ENCODE results near the gene SHKBP1.
"Not testable (repeated sequence)": the region's sequence is repeated elsewhere in the genome, so short reads cannot be mapped to it uniquely, and the experiment has no call there.

The SHKBP1 gene

DNA sequence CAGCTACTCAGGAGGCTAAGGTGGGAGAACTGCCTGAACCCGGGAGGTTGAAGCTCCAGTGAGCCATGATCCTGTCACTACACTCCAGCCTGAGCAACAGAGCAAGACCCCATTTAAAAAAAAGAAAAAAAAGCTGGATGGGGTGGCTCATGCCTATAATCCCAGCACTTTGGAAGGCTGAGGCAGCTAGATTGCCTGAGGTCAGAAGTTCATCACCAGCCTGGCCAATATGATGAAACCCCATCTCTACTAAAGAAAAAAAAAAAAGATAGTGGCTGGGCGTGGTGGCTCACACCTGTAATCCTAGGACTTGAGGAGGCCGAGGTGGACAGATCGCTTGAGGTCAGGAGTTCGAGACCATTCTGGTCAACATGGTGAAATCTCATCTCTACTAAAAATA, 39.5 kb downstream of the SHKBP1 start:
- no peak for DNase-seq

DNA sequence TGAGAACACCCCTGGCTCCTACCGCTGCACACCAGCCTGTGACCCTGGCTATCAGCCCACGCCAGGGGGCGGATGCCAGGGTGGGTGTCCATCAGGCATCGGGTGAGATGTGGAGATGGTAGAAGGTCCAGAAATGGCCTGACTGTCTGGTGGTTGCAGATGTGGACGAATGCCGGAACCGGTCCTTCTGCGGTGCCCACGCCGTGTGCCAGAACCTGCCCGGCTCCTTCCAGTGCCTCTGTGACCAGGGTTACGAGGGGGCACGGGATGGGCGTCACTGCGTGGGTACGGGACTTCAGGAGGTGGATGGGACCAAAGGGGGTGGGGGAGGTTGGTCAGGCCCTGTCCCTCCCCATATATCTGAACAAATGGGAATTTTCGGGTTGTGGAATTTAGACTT, 40.3 kb downstream of the SHKBP1 start:
- no peak for DNase-seq

DNA sequence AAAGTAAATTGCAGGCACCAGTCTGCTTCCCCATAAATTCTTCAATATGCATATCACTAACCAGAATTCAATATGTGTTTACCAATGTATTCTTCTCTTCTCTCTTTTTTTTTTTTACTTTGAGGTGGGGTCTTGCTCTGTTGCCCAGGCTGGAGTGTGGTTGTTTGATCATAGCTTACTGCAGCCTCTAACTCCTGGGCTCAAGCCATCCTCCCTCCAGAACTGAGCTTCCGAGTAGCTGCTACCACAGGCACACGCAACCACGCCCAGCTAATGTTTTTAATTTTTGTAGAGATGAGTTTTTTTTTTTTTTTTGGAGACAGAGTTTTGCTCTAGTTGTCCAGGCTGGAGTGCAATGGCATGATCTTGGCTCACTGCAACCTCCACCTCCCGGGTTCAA, 41.3 kb downstream of the SHKBP1 start:
- no peak for DNase-seq

DNA sequence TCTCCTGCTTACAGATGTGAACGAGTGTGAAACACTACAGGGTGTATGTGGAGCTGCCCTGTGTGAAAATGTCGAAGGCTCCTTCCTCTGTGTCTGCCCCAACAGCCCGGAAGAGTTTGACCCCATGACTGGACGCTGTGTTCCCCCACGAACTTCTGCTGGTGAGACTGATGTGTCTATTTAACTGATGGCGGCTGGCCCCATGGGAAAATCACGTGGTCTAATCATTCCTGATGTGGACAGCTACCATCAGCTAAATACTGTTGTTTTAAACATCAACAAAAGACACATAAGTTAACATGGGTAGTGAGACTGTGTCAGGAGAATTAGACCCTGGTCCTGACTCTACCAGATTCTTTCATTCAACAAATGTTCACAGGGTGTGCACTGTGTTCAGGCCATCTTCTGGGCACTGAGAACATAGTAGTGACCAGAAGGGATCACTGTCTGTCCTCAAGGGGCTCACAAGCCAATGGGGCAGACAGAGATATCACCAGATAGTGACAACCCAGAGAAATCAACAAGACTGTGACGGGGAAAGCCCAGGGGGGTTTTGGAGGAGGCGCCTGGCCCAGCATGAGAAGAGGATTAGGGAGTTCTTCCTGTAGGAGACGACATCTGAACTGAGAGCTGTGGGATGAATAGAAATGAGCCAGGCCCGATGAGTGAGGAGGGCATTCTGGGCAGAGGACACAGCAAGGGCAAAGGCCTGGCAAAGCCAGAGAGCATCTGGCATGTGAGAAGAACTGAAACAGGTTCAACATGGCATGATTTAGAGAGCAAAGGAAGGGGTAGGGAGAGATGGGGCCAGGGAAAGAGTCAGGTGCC, 42.9 kb downstream of the SHKBP1 start:
- DNase-seq, result no peak

DNA sequence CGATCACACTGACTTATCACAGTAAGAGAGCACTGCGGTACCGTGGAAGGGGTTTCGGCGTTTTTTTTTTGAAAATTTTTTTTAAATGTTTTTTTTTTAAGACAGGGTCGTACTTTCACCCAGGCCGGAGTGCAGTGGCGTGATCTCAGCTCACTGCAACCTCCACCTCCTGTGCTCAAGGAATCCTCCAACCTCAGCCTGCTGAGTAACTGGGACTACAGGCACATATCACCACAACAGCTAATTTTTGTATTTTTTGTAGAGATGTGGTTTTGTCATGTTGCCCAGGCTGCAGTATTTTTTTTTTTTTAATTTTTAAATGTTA, 43.5 kb downstream of the SHKBP1 start:
- DNase-seq, result no peak

DNA sequence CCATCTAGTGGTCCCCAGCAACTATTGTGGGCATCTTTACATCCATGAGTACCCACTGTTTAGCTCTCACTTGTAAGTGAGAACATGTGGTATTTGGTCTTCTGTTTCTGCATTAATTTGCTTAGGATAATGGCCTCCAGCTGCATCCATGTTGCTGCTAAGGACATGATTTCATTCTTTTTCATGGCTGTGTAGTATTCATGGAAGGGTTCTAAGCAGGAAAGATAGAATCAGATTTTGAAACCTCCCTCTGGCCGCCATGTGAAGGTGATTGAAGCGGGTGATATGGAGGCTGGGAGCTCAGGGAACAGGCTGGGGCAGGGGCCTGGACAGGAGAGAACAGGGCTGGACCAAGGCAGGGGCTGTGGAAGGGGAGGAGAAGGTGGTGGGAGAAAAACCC, 44.6 kb downstream of the SHKBP1 start:
- no peak for DNase-seq

DNA sequence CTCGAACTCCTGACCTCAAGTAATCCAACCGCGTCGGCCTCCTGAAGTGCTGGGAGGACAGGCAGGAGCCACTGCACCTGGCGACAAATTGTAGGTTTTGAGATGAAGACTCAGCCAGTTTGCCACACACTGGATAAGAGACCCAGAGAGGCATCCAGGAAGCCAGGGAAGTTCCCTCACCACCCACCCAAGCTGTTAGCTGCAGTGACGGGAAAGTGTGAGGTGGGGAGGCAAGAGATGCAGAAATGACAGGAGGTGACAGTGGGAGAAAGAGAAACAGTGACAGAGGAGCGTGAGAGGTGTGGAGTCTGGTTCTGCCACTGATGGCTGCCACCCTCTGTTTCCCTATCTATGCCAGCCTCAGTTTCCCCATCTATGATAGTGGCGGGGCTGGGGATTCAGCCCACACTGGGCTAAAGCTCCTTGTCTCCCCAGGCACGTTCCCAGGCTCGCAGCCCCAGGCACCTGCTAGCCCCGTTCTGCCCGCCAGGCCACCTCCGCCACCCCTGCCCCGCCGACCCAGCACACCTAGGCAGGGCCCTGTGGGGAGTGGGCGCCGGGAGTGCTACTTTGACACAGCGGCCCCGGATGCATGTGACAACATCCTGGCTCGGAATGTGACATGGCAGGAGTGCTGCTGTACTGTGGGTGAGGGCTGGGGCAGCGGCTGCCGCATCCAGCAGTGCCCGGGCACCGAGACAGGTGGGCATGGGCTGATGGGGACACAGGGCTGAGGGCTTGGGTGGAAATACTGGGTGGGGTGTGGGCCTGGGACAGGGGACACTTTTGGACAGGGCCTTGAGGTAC, 45.5 kb downstream of the SHKBP1 start:
- no peak for DNase-seq

DNA sequence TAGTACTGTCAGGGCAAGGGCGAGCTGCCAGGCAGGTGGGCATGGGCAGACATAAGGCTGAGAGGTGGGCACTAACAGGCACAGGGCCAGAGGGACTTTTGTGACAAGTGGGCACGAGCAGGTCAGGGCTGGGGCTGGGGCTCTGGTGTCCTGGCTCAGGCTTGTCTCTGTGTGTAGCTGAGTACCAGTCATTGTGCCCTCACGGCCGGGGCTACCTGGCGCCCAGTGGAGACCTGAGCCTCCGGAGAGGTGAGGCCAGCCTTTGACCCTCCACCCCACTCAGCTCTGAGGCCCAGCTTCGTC, 46.1 kb downstream of the SHKBP1 start:
- DNase-seq, result no peak

DNA sequence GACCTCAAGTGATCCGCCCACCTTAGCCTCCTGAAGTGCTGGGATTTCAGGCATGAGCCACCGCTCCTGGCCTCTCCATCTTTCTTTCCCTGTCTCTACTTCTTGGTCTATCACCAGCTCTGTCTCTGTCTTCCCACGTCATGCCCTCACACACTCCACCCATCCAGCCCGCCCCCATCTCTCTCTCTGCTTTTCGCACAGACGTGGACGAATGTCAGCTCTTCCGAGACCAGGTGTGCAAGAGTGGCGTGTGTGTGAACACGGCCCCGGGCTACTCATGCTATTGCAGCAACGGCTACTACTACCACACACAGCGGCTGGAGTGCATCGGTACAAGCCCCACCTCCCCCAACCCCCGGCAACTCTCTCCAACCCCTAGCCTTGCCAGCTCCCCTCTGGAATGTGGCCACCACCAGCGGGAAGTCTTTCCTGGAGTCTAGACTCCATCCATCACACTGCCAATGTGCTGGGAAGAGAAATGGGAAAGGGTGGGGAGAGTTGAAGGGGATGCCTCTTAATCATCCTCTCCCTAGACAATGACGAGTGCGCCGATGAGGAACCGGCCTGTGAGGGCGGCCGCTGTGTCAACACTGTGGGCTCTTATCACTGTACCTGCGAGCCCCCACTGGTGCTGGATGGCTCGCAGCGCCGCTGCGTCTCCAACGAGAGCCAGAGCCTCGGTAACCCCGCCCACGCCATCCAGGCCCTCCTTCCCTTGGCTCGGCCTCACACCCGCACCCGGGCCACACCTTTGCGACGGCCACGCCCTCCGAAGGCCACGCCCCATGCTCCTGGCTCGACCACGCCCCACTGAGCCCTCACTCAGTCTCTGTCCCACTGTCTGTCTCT, 47.0 kb downstream of the SHKBP1 start:
- DNase-seq, result peak; percentile 89

DNA sequence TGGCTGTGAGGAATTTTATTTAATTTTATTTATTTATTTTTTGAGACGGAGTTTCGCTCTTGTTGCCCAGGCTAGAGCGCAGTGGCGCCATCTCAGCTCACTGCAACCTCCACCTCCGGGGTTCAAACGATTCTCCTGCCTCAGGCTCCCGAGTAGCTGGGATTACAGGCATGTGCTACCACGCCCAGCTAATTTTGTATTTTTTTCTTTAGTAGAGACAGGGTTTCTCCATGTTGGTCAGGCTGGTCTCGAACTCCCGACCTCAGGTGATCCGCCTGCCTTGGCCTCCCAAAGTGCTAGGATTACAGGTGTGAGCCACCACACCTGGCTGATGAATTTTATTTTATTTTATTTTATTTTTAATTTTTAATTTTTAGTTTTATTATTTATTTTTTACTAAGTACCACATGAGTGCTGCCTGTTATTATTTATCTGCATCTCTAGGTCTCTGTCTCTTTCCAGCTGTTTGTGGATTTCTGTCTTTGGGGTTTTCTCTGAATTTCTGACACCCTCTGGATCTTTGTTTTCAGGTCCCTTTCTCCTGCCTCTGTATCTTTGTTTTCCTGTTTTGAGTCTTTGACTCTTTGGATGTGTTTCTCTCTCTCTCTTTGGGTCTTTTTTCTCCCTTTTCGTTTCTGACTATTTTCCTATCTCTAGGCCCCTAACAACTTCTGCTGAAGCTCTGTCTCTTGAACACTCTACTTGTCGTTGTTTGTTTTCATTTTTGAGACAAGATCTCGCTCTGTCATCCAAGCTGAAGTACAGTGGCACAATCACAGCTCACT, 47.9 kb downstream of the SHKBP1 start:
- DNase-seq, result not testable (repeated sequence)

DNA sequence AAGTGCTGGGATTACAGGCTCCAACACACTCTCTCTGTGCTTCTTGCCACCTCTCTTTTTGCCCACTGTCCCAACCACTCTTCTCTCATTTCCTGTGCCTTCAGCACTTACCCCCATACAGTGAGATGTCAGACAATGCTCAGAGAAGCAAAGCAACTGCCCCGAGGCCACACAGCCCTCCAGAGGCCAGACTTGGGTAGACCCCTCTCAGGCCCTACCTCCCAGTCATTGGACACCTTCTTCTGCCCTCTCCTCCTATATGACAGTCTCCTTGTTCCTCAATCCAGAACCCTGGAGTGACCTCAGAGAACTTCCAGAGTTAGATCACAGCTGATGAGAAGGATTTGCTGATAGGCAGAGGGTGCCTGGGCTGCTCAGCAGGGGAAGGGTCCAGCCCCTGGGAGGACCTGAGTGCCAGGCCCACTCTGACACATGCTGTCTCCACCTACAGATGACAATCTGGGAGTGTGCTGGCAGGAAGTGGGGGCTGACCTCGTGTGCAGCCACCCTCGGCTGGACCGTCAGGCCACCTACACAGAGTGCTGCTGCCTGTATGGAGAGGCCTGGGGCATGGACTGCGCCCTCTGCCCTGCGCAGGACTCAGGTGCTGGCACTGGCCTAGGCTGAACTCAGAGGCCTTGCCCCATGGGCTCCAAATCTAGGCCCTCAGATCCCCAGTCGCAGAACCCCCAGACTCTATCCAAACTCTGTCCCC, 48.9 kb downstream of the SHKBP1 start:
- no peak for DNase-seq

DNA sequence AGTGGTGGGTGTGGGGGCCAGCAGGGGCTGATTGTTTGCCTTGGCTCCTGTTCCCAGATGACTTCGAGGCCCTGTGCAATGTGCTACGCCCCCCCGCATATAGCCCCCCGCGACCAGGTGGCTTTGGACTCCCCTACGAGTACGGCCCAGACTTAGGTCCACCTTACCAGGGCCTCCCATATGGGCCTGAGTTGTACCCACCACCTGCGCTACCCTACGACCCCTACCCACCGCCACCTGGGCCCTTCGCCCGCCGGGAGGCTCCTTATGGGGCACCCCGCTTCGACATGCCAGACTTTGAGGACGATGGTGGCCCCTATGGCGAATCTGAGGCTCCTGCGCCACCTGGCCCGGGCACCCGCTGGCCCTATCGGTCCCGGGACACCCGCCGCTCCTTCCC, 50.2 kb downstream of the SHKBP1 start:
- DNase-seq, result no peak

DNA sequence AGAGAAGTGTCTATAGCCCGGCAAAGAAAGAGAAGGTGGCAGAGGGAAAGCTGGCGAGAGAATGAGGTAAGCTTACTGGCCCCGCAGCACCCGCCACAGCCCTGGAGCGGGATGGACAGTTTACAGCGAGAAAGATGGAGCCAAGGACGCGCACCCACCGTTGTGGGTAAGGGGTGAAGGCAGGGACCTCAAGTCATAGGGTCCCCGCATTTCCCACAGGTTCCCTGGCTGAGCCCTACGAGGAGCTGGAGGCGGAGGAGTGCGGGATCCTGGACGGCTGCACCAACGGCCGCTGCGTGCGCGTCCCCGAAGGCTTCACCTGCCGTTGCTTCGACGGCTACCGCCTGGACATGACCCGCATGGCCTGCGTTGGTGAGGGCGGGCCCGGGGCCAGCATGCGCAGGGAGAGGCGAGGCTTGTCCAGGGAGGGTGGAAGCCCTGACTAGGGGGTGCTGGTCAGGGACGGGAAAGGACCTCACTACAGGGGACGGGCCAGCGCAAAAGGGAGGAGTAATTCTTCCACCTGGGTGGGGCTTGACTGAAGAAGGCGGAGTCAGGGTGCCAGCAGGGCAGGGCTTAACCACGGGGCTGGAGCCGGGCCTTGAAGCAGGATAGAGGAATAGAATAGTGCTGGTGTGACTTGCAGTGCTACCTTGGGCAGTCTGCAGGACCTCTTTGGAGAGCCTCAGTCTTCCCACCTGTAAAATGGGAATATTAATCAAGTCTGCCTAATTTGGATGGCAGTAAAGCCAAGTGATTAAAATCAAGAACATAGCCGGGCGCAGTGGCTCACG, 51.0 kb downstream of the SHKBP1 start:
- DNase-seq, result no peak

DNA sequence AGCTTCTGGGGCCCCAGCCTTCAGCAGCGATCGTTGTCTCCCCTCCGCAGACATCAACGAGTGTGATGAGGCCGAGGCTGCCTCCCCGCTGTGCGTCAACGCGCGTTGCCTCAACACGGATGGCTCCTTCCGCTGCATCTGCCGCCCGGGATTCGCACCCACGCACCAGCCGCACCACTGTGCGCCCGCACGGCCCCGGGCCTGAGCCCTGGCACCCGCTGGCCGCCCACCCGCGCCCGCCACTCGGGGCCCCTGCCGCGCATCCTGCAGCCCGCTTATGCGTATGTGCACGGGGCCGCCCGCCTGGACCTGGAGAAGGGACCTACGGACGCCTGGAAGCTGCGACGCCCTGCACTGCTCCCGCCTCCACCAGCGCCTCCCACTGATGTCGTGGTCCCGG, 52.7 kb downstream of the SHKBP1 start:
- DNase-seq, result no peak

DNA sequence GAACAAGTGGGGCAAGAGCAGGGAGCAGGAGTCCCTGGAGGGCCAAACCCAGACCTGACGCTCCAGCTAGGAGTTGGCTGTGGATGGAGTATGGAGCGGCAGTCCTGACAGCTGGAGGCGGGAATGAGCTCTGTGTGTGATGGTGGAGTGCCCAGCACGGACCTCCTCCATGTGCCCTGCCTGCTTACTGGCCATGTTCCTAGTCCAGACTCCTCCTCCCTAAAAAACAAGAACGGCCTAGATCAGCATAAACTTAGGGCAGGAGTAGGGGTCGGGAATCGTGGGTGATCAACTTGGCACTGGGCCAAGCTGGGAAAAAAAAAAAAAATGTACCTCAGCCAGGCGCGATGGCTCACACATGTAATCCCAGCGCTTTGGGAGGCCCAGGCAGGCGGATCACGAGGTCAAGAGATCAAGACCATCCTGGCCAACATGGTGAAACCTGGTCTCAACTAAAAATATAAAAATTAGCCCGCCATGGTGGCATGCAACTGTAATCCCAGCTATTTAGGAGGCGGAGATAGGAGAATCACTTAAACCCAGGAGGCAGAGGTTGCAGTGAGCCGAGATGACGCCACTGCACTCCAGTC, 54.0 kb downstream of the SHKBP1 start:
- no peak for DNase-seq

DNA sequence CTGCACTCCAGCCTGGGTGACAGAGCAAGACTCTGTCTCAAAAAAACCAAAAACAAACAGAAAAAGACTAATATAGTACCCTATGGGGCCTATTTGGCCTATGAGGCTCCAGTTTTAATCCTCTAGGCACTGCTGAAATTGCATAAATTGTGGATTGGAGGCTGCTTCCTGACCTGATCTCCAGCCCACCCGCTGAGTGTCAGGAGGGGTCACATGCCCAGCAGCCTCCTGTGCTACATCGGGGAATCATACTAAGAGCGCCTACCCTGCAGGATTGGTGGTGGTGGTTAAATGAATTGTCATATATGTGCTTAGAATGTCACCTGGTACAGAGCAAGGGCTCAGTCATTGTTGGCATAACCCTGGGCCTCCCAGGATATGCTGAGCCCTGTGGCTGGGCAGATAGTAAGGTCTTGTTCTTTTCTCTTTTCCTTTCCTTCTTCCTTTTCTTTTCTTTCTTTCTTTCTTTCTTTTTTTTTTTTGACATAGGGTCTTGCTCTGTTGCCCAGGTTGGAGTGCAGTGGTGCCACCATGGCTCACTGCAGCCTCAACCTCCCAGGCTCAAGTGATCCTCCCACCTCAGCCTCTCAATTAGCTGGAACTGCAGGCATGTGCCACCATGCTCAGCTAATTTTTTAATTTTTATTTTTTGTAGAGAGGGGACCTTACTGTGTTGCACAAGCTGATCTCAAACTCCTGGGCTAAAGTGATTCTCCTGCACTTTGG, 55.8 kb downstream of the SHKBP1 start:
- no peak for DNase-seq

DNA sequence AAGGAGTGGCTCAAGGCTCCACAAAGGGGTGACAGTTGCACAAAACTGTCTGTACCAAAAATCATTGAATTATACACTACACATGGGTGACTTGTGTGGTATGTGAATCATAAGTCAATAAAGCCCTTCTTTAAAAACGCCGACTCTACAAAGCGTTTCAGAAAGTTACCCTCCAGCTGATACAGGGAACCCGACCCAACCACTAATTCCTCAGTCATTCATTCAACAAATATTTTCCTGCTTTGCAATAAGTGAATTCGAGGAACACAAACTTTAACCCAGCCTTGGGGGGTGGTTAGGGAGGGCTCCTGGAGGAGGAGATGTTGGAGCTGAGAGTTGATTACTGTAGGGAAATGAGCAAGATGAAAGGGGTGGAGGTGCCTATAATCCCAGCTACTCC, 56.5 kb downstream of the SHKBP1 start:
- no peak for DNase-seq

DNA sequence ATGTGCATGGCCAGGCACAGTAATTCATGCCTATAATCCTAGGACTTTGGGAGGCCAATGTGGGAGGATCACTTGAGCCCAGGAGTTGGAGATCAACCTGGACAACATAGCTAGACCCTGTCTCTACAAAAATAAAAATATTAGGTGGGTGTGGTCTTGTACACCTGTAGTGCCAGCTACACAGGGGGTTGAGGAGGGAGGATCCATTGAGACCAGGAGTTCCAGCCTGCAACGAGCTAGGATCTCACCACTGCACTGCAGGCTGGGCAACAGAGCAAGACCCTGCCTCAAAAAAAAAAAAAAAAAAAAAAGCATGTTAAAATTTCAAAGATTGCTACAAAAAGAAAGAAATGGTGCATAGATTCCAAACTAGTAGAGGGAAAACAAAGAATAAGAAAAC, 61.7 kb downstream of the SHKBP1 start:
- no peak for DNase-seq

DNA sequence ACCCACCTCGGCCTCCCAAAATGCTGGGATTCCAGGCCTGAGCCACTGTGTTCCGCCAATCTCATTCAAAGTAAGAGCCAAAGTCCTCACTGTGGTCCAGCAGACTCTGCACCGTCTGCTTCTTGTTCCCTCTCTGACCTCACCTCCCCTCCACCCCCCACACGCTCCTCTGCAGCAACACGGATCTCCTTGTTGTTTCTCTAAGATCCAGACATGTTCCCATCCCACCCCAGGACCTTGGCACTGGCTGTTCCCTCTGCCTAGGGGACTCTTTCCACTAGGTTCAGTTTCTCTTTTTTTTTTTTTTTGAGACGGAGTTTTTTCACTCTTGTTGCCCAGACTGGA, 62.9 kb downstream of the SHKBP1 start:
- no peak for DNase-seq

DNA sequence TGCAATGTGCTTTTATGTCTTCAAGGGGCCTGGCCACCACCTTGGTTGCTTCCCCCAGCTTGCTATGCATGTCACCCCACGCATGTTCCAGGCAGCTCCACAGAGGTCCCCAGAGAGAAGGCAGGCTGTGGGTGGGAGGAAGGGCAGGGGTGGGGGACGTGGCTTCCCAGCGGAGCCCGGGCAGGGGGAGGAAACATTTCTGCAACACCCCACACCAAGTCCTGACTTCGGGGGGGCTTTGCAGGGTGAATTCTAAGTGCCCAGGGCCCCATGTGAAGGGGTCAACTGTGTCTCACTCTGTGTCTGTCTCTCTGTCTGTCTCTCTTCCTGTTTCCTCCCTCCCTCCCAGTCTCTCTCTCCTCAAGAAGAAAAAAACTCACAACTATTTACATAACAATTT, 64.1 kb downstream of the SHKBP1 start:
- no peak for DNase-seq
